Neuronal stem cell (in vitro differentiated cells): Measurements from ENCODE around the gene PRR3.

Source experiments
- DNase-seq: peaks from one replicate; pipeline ENCODE4 v3.0.0-alpha.2; 2013; ENCODE audit warnings: low spot score
- H2AFZ ChIP-seq: one replicate; pipeline ENCODE4 v1.6.1; 2013; ENCODE audit warnings: mild to moderate bottlenecking, low read length, inconsistent platforms
- H2AK5ac ChIP-seq: 2 replicates; pipeline ENCODE4 v1.6.1; 2013; ENCODE audit warnings: low read depth, mild to moderate bottlenecking, inconsistent platforms, low read length, moderate library complexity, mixed read lengths
- H2BK120ac ChIP-seq: 2 replicates; pipeline ENCODE4 v1.6.1; 2013; ENCODE audit warnings: low read depth, mild to moderate bottlenecking, inconsistent platforms, low read length, moderate library complexity, mixed read lengths
- H2BK12ac ChIP-seq: one replicate; pipeline ENCODE4 v1.6.1; 2013; ENCODE audit warnings: low read length, inconsistent platforms
- H2BK15ac ChIP-seq: 2 replicates; pipeline ENCODE4 v1.6.1; 2013; ENCODE audit warnings: mild to moderate bottlenecking, low read length, inconsistent platforms, mixed read lengths
- H2BK5ac ChIP-seq: one replicate; pipeline ENCODE4 v1.6.1; 2013; ENCODE audit warnings: inconsistent platforms, mild to moderate bottlenecking, low read length, moderate library complexity
- H3K14ac ChIP-seq: one replicate; pipeline ENCODE4 v1.6.1; 2013; ENCODE audit warnings: low read length, inconsistent platforms
- H3K18ac ChIP-seq: 2 replicates; pipeline ENCODE4 v1.6.1; 2013; ENCODE audit warnings: low read length, inconsistent platforms
- H3K23ac ChIP-seq: 2 replicates; pipeline ENCODE4 v1.6.1; 2013; ENCODE audit warnings: low read depth, mild to moderate bottlenecking, mixed read lengths, low read length, inconsistent platforms; ENCODE audit not compliant: poor library complexity
- H3K27ac ChIP-seq: replicated peaks from 3 replicates; pipeline ENCODE4 v1.5.1; 2013; ENCODE audit warnings: low read length, inconsistent platforms
- H3K27me3 ChIP-seq, 3 experiments: 2 replicates each; pipeline ENCODE4 v1.6.1; 2013; ENCODE audit warnings: low read length in 3 of 3, mild to moderate bottlenecking in 2 of 3, inconsistent platforms in 1 of 3, low read depth in 1 of 3, mixed read lengths in 1 of 3, moderate library complexity in 1 of 3; ENCODE audit not compliant: control insufficient read depth in 3 of 3, insufficient read depth in 3 of 3
- H3K36me3 ChIP-seq, 2 donors: replicated peaks in 1 of 2; 2 replicates each; pipeline ENCODE4 v1.6.1; 2013; ENCODE audit warnings: low read length in 2 of 2; ENCODE audit not compliant: control insufficient read depth in 2 of 2, insufficient read depth in 2 of 2
- H3K4ac ChIP-seq: 2 replicates; pipeline ENCODE4 v1.6.1; 2013; ENCODE audit warnings: inconsistent platforms, mild to moderate bottlenecking, low read length, moderate library complexity
- H3K4me1 ChIP-seq, 2 donors: 1 replicate in 1 of 2; 2 replicates in 1 of 2; pipeline ENCODE4 v1.6.1; 2013; ENCODE audit warnings: low read length in 2 of 2, low read depth in 1 of 2; ENCODE audit not compliant: control insufficient read depth in 2 of 2, insufficient read depth in 1 of 2
- H3K4me2 ChIP-seq: one replicate; pipeline ENCODE4 v1.6.1; 2013; ENCODE audit warnings: mild to moderate bottlenecking, low read length, inconsistent platforms; ENCODE audit not compliant: insufficient read depth, poor library complexity, severe bottlenecking
- H3K4me3 ChIP-seq, 2 donors: 2 replicates each; pipeline ENCODE4 v1.5.1; 2013; ENCODE audit warnings: low read length in 2 of 2, mild to moderate bottlenecking in 2 of 2, inconsistent platforms in 1 of 2, moderate library complexity in 1 of 2
- H3K79me1 ChIP-seq: one replicate; pipeline ENCODE4 v1.6.1; 2013; ENCODE audit warnings: low read depth, mild to moderate bottlenecking, inconsistent platforms, low read length, moderate library complexity
- H3K9ac ChIP-seq: one replicate; pipeline ENCODE4 v1.6.1; 2013; ENCODE audit warnings: mild to moderate bottlenecking, low read depth, low read length, inconsistent platforms; ENCODE audit not compliant: poor library complexity
- H3K9me3 ChIP-seq, 2 donors: replicated peaks in 1 of 2; 2 replicates each; pipeline versions ENCODE3 to v1.6.1; 2013; ENCODE audit warnings: low read length in 2 of 2, mild to moderate bottlenecking in 2 of 2, inconsistent platforms in 1 of 2, low read depth in 1 of 2, mixed read lengths in 1 of 2, moderate library complexity in 1 of 2; ENCODE audit not compliant: control insufficient read depth in 2 of 2, insufficient read depth in 1 of 2
- H4K8ac ChIP-seq: one replicate; pipeline ENCODE4 v1.6.1; 2013; ENCODE audit warnings: low read depth, mild to moderate bottlenecking, inconsistent platforms, low read length, moderate library complexity
- H4K91ac ChIP-seq: one replicate; pipeline ENCODE4 v1.6.1; 2013; ENCODE audit warnings: low read length, low read depth, mild to moderate bottlenecking, inconsistent platforms; ENCODE audit not compliant: poor library complexity
- WGBS, 2 donors: extraction: QIAGEN DNeasy Blood & Tissue Kit; methylation state at CpG; one replicate each; pipeline ENCODE4 v1.1.7; 2013; ENCODE audit warnings: missing lambda C conversion rate in 2 of 2, mixed read lengths in 1 of 2; ENCODE audit not compliant: insufficient read length in 2 of 2, insufficient replicate concordance in 1 of 2; ENCODE audit errors: extremely low coverage in 2 of 2; 5-methylcytosine and 5-hydroxymethylcytosine counted together

PRR3 gene

GRCh38 chr6:30560930-30561329 lies 3.8 kb downstream of the PRR3 start:
- DNase-seq: no peak
- Histone ChIP-seq H2AFZ (no peak overlapping the region), H2AK5ac (no peak overlapping the region), H3K4me2 (no peak overlapping the region), H3K4ac (no peak overlapping the region), H2BK15ac (no peak overlapping the region), H3K36me3 (peaks cover 15 to 50% of the 10 kb centered on the region in 2 donors), H3K23ac (no peak overlapping the region), H3K4me3 (no peak overlapping the region), H2BK12ac (no peak overlapping the region), H3K9ac (no peak overlapping the region), H3K14ac (no peak overlapping the region), H3K9me3 (no peaks in the 10 kb centered on the region), H3K79me1 (peaks cover 6% of the 10 kb centered on the region), H3K18ac (no peak overlapping the region), H3K4me1 (peaks cover 0 to 2% of the 10 kb centered on the region in 2 donors), H4K91ac (no peak overlapping the region), H3K27ac (no peak overlapping the region), H3K27me3 (no peaks in the 10 kb centered on the region), H4K8ac (no peak overlapping the region), H2BK5ac (no peak overlapping the region), H2BK120ac (no peak overlapping the region)
- no CpG with 5 or more reads among the region's 3 CpGs for WGBS, 2 donors

GRCh38 chr6:30562470-30563425 lies 5.7 kb downstream of the PRR3 start:
- no peak for DNase-seq
- H3K14ac ChIP-seq: no peak overlapping the region
- peaks cover 2% of the 10 kb centered on the region for H3K79me1 ChIP-seq
- no peak overlapping the region for H4K91ac ChIP-seq
- H3K9me3 ChIP-seq: no peaks in the 10 kb centered on the region
- no peak overlapping the region for H2AK5ac ChIP-seq
- WGBS, 2 donors: no CpG with 5 or more reads among the region's 14 CpGs
- H4K8ac ChIP-seq: no peak overlapping the region
- no peak overlapping the region for H2BK12ac ChIP-seq
- peaks cover 15 to 50% of the 10 kb centered on the region in 2 donors for H3K36me3 ChIP-seq
- H2BK5ac ChIP-seq: no peak overlapping the region
- H3K23ac ChIP-seq: no peak overlapping the region
- H2BK120ac ChIP-seq: no peak overlapping the region
- H3K18ac ChIP-seq: no peak overlapping the region
- H3K27me3 ChIP-seq: no peaks in the 10 kb centered on the region
- H2AFZ ChIP-seq: no peak overlapping the region
- H3K27ac ChIP-seq: no peak overlapping the region
- no peak overlapping the region for H3K4ac ChIP-seq
- peaks cover 0 to 2% of the 10 kb centered on the region in 2 donors for H3K4me1 ChIP-seq
- H2BK15ac ChIP-seq: no peak overlapping the region
- no peak overlapping the region for H3K4me3 ChIP-seq
- no peak overlapping the region for H3K4me2 ChIP-seq
- H3K9ac ChIP-seq: no peak overlapping the region

DNA sequence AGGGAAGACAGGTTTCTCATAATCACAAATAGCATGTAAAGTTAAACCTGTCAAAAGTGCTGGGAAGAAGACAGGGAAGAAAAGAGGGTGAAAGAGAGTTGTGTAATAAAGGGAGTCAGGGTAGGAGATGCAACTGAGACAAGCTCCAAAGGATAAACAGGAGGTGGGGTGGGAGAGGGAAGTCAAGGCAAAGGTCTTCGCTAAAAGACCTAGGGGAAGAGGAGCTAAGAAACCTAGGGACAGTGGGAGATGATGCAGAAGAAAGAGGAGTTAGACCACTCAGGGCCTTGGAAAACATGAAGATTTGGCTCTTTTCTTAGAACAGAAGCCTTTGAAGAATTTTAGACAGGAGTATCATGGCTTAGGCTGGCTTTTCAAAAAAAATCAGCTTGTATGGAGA lies 7.0 kb downstream of the PRR3 start:
- H3K14ac ChIP-seq: no peak overlapping the region
- H3K18ac ChIP-seq: no peak overlapping the region
- H3K9ac ChIP-seq: no peak overlapping the region
- H4K91ac ChIP-seq: no peak overlapping the region
- H3K79me1 ChIP-seq: no peaks in the 10 kb centered on the region
- no peak for DNase-seq
- WGBS, 2 donors: no CpG with 5 or more reads among the region's 1 CpG
- no peak overlapping the region for H3K4me3 ChIP-seq
- no peak overlapping the region for H3K23ac ChIP-seq
- H2BK12ac ChIP-seq: no peak overlapping the region
- H2AFZ ChIP-seq: no peak overlapping the region
- H2AK5ac ChIP-seq: no peak overlapping the region
- no peak overlapping the region for H2BK5ac ChIP-seq
- H3K4me1 ChIP-seq: no peaks in the 10 kb centered on the region
- no peaks in the 10 kb centered on the region for H3K27me3 ChIP-seq
- H3K4ac ChIP-seq: no peak overlapping the region
- H2BK15ac ChIP-seq: no peak overlapping the region
- no peaks in the 10 kb centered on the region for H3K9me3 ChIP-seq
- no peak overlapping the region for H3K4me2 ChIP-seq
- peaks cover 15 to 39% of the 10 kb centered on the region in 2 donors for H3K36me3 ChIP-seq
- H2BK120ac ChIP-seq: no peak overlapping the region
- H3K27ac ChIP-seq: no peak overlapping the region
- no peak overlapping the region for H4K8ac ChIP-seq

DNA sequence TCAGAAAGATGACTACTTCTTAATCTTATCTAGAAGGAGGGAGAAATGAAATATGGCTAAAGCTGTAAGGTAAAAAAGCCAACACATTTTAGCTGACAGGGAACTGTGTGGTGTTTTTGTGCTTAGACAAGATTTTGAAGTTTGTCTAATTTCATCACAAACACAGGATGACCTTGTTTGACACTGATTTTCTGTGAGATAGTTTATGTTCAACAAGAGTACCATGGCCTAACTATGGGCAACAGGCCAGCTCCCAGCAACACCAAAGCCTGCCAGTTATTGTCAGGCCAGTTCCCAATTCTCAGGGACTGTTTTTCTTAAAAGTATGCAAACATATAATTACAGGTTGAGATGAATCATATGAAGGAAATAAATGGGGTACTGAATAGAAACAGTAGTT lies 8.7 kb downstream of the PRR3 start:
- Histone ChIP-seq H2AFZ (no peak overlapping the region), H3K18ac (no peak overlapping the region), H3K14ac (no peak overlapping the region), H4K91ac (no peak overlapping the region), H2BK12ac (no peak overlapping the region), H2AK5ac (no peak overlapping the region), H2BK5ac (no peak overlapping the region), H3K4me3 (no peak overlapping the region), H3K4me1 (peaks cover under 1 to 2% of the 10 kb centered on the region in 2 donors), H2BK120ac (no peak overlapping the region), H3K9ac (no peak overlapping the region), H3K36me3 (peaks cover 15 to 31% of the 10 kb centered on the region in 2 donors), H3K79me1 (no peaks in the 10 kb centered on the region), H3K27ac (no peak overlapping the region), H4K8ac (no peak overlapping the region), H3K27me3 (peaks cover 0 to 2% (median 0%) of the 10 kb centered on the region in 3 experiments), H3K4me2 (no peak overlapping the region), H3K23ac (no peak overlapping the region), H3K9me3 (no peaks in the 10 kb centered on the region), H2BK15ac (no peak overlapping the region), H3K4ac (no peak overlapping the region)
- DNase-seq: no peak
